K562 (cell line): ENCODE results near the gene GAB2. TPM values are rescaled to one million over a fixed set of nuclear protein-coding genes. Genes with fewer than 3 reads are reported as not detected.
"Not testable (repeated sequence)": the region's sequence is repeated elsewhere in the genome, so short reads cannot be mapped to it uniquely, and the experiment has no call there.

ENCODE experiments used
- ATAC-seq: fragments of 200-7000 bp; cut with Tn5 transposase; 3 replicates; pipeline ENCODE4 v1.9.1; 2020; ENCODE audit warnings: moderate library complexity
- BruUV-seq: library from RNA; stranded (reverse); fragments of 400-500 nt; replicated peaks from 2 replicates; lab custom pipeline; 2021; lab: Mats Ljungman, UMichigan
- CTCF ChIA-PET: fragments of 300-600 bp; formaldehyde crosslinking; extraction: SDS; loops from one replicate; lab custom pipeline; 2021; ENCODE audit warnings: low intra/inter-chr PET ratio; lab: Yijun Ruan, JAX
- POLR2A ChIA-PET: fragments of 300-600, 350-650 bp; sonication (Branson Sonifier 250); formaldehyde crosslinking; extraction: SDS; loops from one replicate; lab custom pipeline; 2021; ENCODE audit warnings: antibody characterized with exemption, inconsistent platforms; lab: Yijun Ruan, JAX
- DNase-seq, 4 experiments: peaks; one replicate each; pipeline versions ENCODE4 v3.0.0 to v3.0.0-alpha.2; 2011 to 2018; ENCODE audit warnings: low spot score in 3 of 4, mixed read lengths in 3 of 4; ENCODE audit errors: extremely low read depth in 1 of 4
- FAIRE-seq: peaks from 2 replicates; lab custom pipeline; 2011; peaks lifted over from hg19 to GRCh38; lab: Jason Lieb, UNC
- H2AFZ ChIP-seq: 2 replicates; pipeline ENCODE4 v1.6.0; 2011; ENCODE audit warnings: low read depth, low read length, control low read depth, inconsistent platforms
- H3K27ac ChIP-seq: fragments of 200-600 bp; 3 replicates; pipeline ENCODE4 v1.8.0; 2011; ENCODE audit warnings: low read depth, mild to moderate bottlenecking, control low read depth, inconsistent platforms, low read length, moderate library complexity, mixed read lengths; ENCODE audit errors: extremely low read depth
- H3K27me3 ChIP-seq, 2 experiments: fragments of 300-600 bp in 1 of 2; 2 replicates in 1 of 2; 3 replicates in 1 of 2; pipeline versions ENCODE4 v1.6.0 to v1.8.0; 2011; ENCODE audit warnings: inconsistent platforms in 2 of 2, low read length in 2 of 2, mild to moderate bottlenecking in 1 of 2, mixed read lengths in 1 of 2, moderate library complexity in 1 of 2; ENCODE audit not compliant: control insufficient read depth in 2 of 2, insufficient read depth in 2 of 2
- H3K36me3 ChIP-seq: fragments of 300-600 bp; 3 replicates; pipeline ENCODE4 v1.8.0; 2011; ENCODE audit warnings: mild to moderate bottlenecking, low read length, inconsistent platforms; ENCODE audit not compliant: control insufficient read depth, insufficient read depth
- H3K4me1 ChIP-seq, 2 experiments: fragments of 200-600 bp in 1 of 2; replicated peaks in 1 of 2; 2 replicates in 1 of 2; 3 replicates in 1 of 2; pipeline versions ENCODE4 v1.5.1 to v1.8.0; 2011; ENCODE audit warnings: inconsistent platforms in 2 of 2, low read length in 2 of 2, mild to moderate bottlenecking in 1 of 2, mixed read lengths in 1 of 2, moderate library complexity in 1 of 2; ENCODE audit not compliant: control insufficient read depth in 2 of 2, insufficient read depth in 2 of 2
- H3K4me2 ChIP-seq: 2 replicates; pipeline ENCODE4 v1.6.1; 2011; ENCODE audit warnings: low read length, control low read depth, inconsistent platforms, mixed read lengths; ENCODE audit not compliant: insufficient read depth
- H3K4me3 ChIP-seq: fragments of 200-600 bp; sonication (generic), shearing (Covaris generic); 2 replicates; pipeline ENCODE4 v1.5.1; 2016; ENCODE audit warnings: control low read depth, inconsistent platforms
- H3K79me2 ChIP-seq: fragments of 200-600 bp; 3 replicates; pipeline ENCODE4 v1.8.0; 2011; ENCODE audit warnings: low read length, inconsistent platforms; ENCODE audit not compliant: control insufficient read depth, insufficient read depth
- H3K9ac ChIP-seq, 2 experiments: 2 replicates each; pipeline versions ENCODE4 v1.6.0 to v1.6.1; 2011; ENCODE audit warnings: low read depth in 2 of 2, low read length in 2 of 2, control low read depth in 1 of 2, inconsistent platforms in 1 of 2, mild to moderate bottlenecking in 1 of 2, mixed read lengths in 1 of 2; ENCODE audit not compliant: insufficient read depth in 1 of 2
- H3K9me1 ChIP-seq: one replicate; pipeline ENCODE4 v1.6.0; 2011; ENCODE audit warnings: inconsistent platforms, mild to moderate bottlenecking, low read length, moderate library complexity; ENCODE audit not compliant: control insufficient read depth, insufficient read depth
- H3K9me3 ChIP-seq: replicated peaks from 2 replicates; pipeline ENCODE4 v1.5.1; 2011; ENCODE audit warnings: low read depth, low read length, inconsistent platforms; ENCODE audit not compliant: control insufficient read depth, insufficient read depth
- H4K20me1 ChIP-seq: replicated peaks from 2 replicates; pipeline ENCODE4 v1.6.1; 2011; ENCODE audit warnings: low read length, inconsistent platforms, mixed read lengths; ENCODE audit not compliant: control insufficient read depth, insufficient read depth
- CC2D1A ChIP-seq: fragments of 450-650 bp; IDR thresholded peaks from 2 replicates; pipeline ENCODE4 v1.6.1; 2017; ENCODE audit warnings: mild to moderate bottlenecking
- DDX20 ChIP-seq: fragments of 450-650 bp; IDR thresholded peaks from 2 replicates; pipeline ENCODE4 v1.6.1; 2016; ENCODE audit warnings: missing genetic modification characterization, low read depth, mild to moderate bottlenecking, missing compliant biosample characterization, moderate library complexity
- FOXM1 ChIP-seq, 2 experiments: fragments of 450-650 bp in 1 of 2; sonication (generic) in 1 of 2; formaldehyde crosslinking in 1 of 2; IDR thresholded peaks; 2 replicates each; pipeline versions ENCODE4 v1.6.1 to v1.9.0; 2017 to 2022; ENCODE audit warnings: low read depth in 2 of 2, mild to moderate bottlenecking in 2 of 2, missing genetic modification reagents in 1 of 2, moderate library complexity in 1 of 2
- JUN ChIP-seq, 2 experiments: sonication (generic) in 1 of 2; formaldehyde crosslinking in 1 of 2; IDR thresholded peaks; 2 replicates each; pipeline versions ENCODE4 v1.6.1 to v1.8.0; 2012 to 2022; ENCODE audit warnings: borderline replicate concordance in 2 of 2, mild to moderate bottlenecking in 2 of 2, improper control_type of control experiment in 1 of 2, low read depth in 1 of 2, low read length in 1 of 2, missing genetic modification reagents in 1 of 2
- KLF10 ChIP-seq: fragments of 250-450 bp; sonication (Bioruptor Pico); IDR thresholded peaks from 2 replicates; pipeline ENCODE4 v1.6.1; 2021; ENCODE audit warnings: matching md5 sums
- LARP7 ChIP-seq: fragments of 450-650 bp; IDR thresholded peaks from 2 replicates; pipeline ENCODE4 v1.6.1; 2016
- NFIC ChIP-seq: fragments of 450-650 bp; IDR thresholded peaks from 2 replicates; pipeline ENCODE4 v1.6.1; 2017; ENCODE audit warnings: mild to moderate bottlenecking, inconsistent platforms
- NR2C2 ChIP-seq, 2 experiments: fragments of 200-800 bp in 1 of 2; sonication (Bioruptor generic) in 1 of 2; sonication (generic) in 1 of 2; formaldehyde crosslinking in 1 of 2; IDR thresholded peaks; 2 replicates each; pipeline versions ENCODE4 v1.6.1 to v1.8.0; 2016 to 2022; ENCODE audit warnings: mild to moderate bottlenecking in 1 of 2, missing compliant biosample characterization in 1 of 2, missing genetic modification characterization in 1 of 2, missing genetic modification reagents in 1 of 2
- RBM34 ChIP-seq: fragments of 200-400 bp; formaldehyde crosslinking; IDR thresholded peaks from 2 replicates; pipeline ENCODE4 v1.6.1; 2018; ENCODE audit warnings: low read length, borderline replicate concordance; ENCODE audit not compliant: insufficient read depth
- ZNF24 ChIP-seq: fragments of 450-650 bp; IDR thresholded peaks from 2 replicates; pipeline ENCODE4 v1.6.1; 2016
- ZNF431 ChIP-seq: sonication (generic); formaldehyde crosslinking; IDR thresholded peaks from 2 replicates; pipeline ENCODE4 v1.8.0; 2022; ENCODE audit warnings: mild to moderate bottlenecking, missing genetic modification reagents
- ZNF778 ChIP-seq: fragments of 450-650 bp; formaldehyde crosslinking; IDR thresholded peaks from 2 replicates; pipeline ENCODE4 v1.4.0; 2020; ENCODE audit warnings: mild to moderate bottlenecking, moderate library complexity
- WGBS: fragments of 100-300 bp; shearing (Covaris generic); methylation state at CpG from one replicate; pipeline ENCODE4 v1.1.6; 2016; ENCODE audit warnings: low coverage, mixed read lengths; ENCODE audit not compliant: insufficient coverage; ENCODE audit errors: missing lambda C conversion rate; 5-methylcytosine and 5-hydroxymethylcytosine counted together
- in situ Hi-C: fragments of 300-500 bp; cut with MboI; formaldehyde crosslinking; loops from 4 replicates; pipeline ENCODE4 v1.15.0; 2018; ENCODE audit warnings: inconsistent platforms, mixed read lengths
- intact Hi-C: fragments of 100-400 bp; cut with micrococcal nuclease; formaldehyde crosslinking; loops from 2 replicates; pipeline ENCODE4 v1.14.2; 2022
- polyA plus RNA-seq, 8 experiments: library from polyadenylated mRNA; depleted of rRNA in 4 of 8; stranded (reverse) in 5 of 8; unstranded in 3 of 8; fragments of >200 nt; fragmentation: Nextera tagmentation in 2 of 8; fragmentation: Illumina TruSeq in 1 of 8; extraction: Ambion mirVana in 2 of 8; extraction: Trizol in 1 of 8; gene quantifications; 2 replicates each; pipeline versions ENCODE4 v1.2.1 to v1.2.3, GENCODE V29; 2011 to 2014; ENCODE audit warnings: inconsistent platforms in 1 of 8, missing spikeins in 1 of 8
- total RNA-seq, 7 experiments: library from RNA; depleted of rRNA in 6 of 7; stranded (reverse); fragments of >200 nt in 6 of 7; fragmentation: Illumina TruSeq in 2 of 7; extraction: Trizol in 2 of 7; gene quantifications; 2 replicates each; pipeline versions ENCODE4 v1.2.1 to v1.2.3, GENCODE V29; 2011 to 2021; ENCODE audit warnings: low replicate concordance in 1 of 7
- TF ChIP-seq, protein P1 (sequence below), 2 experiments: fragments of 200-800 bp in 1 of 2; sonication (Bioruptor generic) in 1 of 2; sonication (generic) in 1 of 2; formaldehyde crosslinking in 1 of 2; IDR thresholded peaks in 1 of 2; conservative IDR thresholded peaks in 1 of 2; 2 replicates each; pipeline versions ENCODE4 v1.5.0 to v1.6.1; 2016 to 2020; ENCODE audit warnings: missing compliant biosample characterization in 1 of 2, missing genetic modification characterization in 1 of 2, missing genetic modification reagents in 1 of 2

GAB2 gene
- total and polyA plus RNA-seq, 9 of the 15 experiments (the other 6 are each of a cell fraction or from before 2014, with no cell fraction given): 2.3 to 35.2 (median 16.1) TPM

DNA sequence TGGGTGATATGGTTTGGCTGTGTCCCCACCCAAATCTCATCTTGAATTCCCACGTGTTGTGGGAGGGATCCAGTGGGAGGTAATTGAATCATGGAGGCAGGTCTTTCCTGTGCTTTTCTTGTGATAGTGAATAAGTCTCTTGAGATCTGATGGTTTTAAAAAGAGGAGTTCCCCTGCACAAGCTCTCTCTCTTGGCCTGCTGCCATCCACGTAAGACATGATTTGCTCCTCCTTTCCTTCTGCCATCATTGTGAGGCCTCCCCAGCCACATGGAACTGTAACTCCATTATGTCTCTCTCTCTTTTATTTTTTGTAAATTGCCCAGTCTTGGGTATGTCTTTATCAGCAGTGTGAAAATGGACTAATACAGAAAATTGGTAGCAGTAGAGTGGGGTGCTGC lies 145.8 kb downstream of the GAB2 start:
- ATAC-seq, DNase-seq, BruUV-seq, H3K27ac ChIP-seq, FAIRE-seq, H2AFZ ChIP-seq, H3K79me2 ChIP-seq, in situ Hi-C loops, H3K4me3 ChIP-seq, H3K27me3 ChIP-seq, intact Hi-C loops, H3K4me2 ChIP-seq, H4K20me1 ChIP-seq, H3K9me1 ChIP-seq, CTCF ChIA-PET, H3K9ac ChIP-seq: not testable (repeated sequence)
- peaks cover 29% of the 10 kb centered on the region for H3K36me3 ChIP-seq
- POLR2A ChIA-PET: interaction anchor here (0.7 to 1.4 kb wide), 3 partner anchors 22 to 312 kb away, joined by 3 to 6 read pairs (median 3); no protein-coding TSS in a partner anchor
- H3K9me3 ChIP-seq: peaks cover 11% of the 10 kb centered on the region
- peaks cover 0 to 19% of the 10 kb centered on the region in 2 experiments; a peak in 3 of 5 replicates for H3K4me1 ChIP-seq
- WGBS: 30% methylated on average over 1 of the region's 2 CpGs
- TF ChIP-seq ZNF431 (CRISPR knock-in tag) (peak; percentile 92), NFIC (peak; percentile 61), CC2D1A (peak; percentile 38; the same call in 1 of the 2 replicates)

DNA sequence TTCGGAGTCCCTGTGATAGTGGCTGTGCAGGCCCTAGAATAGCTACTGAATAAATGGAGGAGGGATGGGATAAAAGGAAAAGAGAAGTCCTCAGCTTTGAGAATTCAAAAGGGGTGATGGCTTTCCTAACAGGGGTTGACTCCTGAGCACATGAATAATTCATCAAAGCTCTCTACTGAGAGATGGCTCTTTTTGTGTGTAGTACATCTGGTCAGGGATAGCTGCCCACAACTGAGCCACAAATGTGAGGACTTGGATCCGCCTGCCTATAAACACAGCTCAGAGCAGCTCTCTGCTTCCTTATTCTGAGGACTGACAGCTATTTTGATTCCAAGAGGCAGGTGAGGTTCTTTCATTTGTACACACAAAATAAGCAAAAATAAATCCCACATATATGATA lies 146.6 kb downstream of the GAB2 start:
- Histone ChIP-seq H3K79me2 (peaks cover 4% of the 10 kb centered on the region; the same call in 1 of the 3 replicates), H3K9me1 (no peaks in the 10 kb centered on the region), H3K4me1 (peaks cover 0 to 24% of the 10 kb centered on the region in 2 experiments; a peak in 3 of 5 replicates), H3K27ac (no peak overlapping the region), H4K20me1 (no peaks in the 10 kb centered on the region), H3K9me3 (peaks cover 11% of the 10 kb centered on the region), H3K36me3 (peaks cover 33% of the 10 kb centered on the region), H3K9ac (no peak overlapping the region), H3K4me2 (no peak overlapping the region), H3K27me3 (no peaks in the 10 kb centered on the region), H3K4me3 (no peak overlapping the region), H2AFZ (no peak overlapping the region)
- no peak for TF ChIP-seq NR2C2 (CRISPR knock-in tag; IDR thresholded peaks at IDR 0.05)
- TF ChIP-seq NR2C2 (tag; IDR thresholded peaks at IDR 0.05): no peak
- no peak for TF ChIP-seq FOXM1 (IDR thresholded peaks at IDR 0.05; ENCODE audit: low read depth)
- no peak for TF ChIP-seq FOXM1 (CRISPR knock-in tag; IDR thresholded peaks at IDR 0.05; ENCODE audit: low read depth)
- TF ChIP-seq, protein P1, sequence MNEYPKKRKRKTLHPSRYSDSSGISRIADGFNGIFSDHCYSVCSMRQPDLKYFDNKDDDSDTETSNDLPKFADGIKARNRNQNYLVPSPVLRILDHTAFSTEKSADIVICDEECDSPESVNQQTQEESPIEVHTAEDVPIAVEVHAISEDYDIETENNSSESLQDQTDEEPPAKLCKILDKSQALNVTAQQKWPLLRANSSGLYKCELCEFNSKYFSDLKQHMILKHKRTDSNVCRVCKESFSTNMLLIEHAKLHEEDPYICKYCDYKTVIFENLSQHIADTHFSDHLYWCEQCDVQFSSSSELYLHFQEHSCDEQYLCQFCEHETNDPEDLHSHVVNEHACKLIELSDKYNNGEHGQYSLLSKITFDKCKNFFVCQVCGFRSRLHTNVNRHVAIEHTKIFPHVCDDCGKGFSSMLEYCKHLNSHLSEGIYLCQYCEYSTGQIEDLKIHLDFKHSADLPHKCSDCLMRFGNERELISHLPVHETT (CRISPR knock-in tag; conservative IDR thresholded peaks at IDR 0.05 in 1 of 2, IDR thresholded peaks at IDR 0.05 in 1 of 2): no peak
- TF ChIP-seq RBM34: no peak
- no peak for TF ChIP-seq ZNF778 (CRISPR knock-in tag)
- TF ChIP-seq DDX20: no peak
- no peak for TF ChIP-seq KLF10 (CRISPR knock-in tag)
- no peak for TF ChIP-seq LARP7
- TF ChIP-seq ZNF24: no peak
- no peak for TF ChIP-seq JUN (IDR thresholded peaks at IDR 0.05; ENCODE audit: borderline replicate concordance, low read depth, low read length)
- no peak for TF ChIP-seq JUN (CRISPR knock-in tag; IDR thresholded peaks at IDR 0.05; ENCODE audit: borderline replicate concordance)
- CTCF ChIA-PET: no interaction called here
- ATAC-seq: no peak
- no peak for DNase-seq
- WGBS: 96% methylated on average over 2 of the region's 2 CpGs
- in situ Hi-C loops: no loop called here
- intact Hi-C loops: no loop called here
- no peak for FAIRE-seq
- no TSS peak for BruUV-seq
- POLR2A ChIA-PET: interaction anchor here (0.6 to 1.5 kb wide), 8 partner anchors 9 to 312 kb away, joined by 3 to 6 read pairs (median 4); no protein-coding TSS in a partner anchor
